ENCODE measurements around the gene CTSW. TPM values are rescaled to one million over a fixed set of nuclear protein-coding genes. Genes with fewer than 3 reads are reported as not detected.
"Not testable (repeated sequence)": the region's sequence is repeated elsewhere in the genome, so short reads cannot be mapped to it uniquely, and the experiment has no call there.

CTSW gene
- total and polyA plus RNA-seq, 10 donors: 5.6 to 38.2 (median 23.2) TPM

DNA sequence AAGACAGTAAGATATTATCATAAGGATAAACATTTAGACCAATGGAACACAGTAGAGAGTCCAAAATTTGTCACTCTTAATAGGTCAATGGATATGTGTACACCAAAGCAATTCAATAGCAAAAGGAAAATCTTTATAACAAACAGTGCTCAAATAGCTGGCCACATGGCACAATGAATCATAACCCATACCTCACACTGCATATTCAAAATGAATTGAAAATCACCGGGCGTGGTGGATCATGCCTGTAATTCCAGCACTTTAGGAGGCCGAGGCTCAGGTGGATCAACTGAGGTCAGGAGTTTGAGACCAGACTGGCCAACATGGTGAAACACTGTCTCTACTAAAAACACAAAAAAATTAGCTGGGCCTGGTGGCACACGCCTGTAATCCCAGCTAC is 37.5 kb upstream of the CTSW start:
- H3K4me3 ChIP-seq: no peak overlapping the region
- TF ChIP-seq POLR2A (IDR thresholded peaks at IDR 0.05): no peak
- TF ChIP-seq POLR2AphosphoS5 (IDR thresholded peaks at IDR 0.05): no peak
- no peak for TF ChIP-seq CTCF (IDR thresholded peaks at IDR 0.05 in 8 of 11, conservative IDR thresholded peaks at IDR 0.05 in 3 of 11)
- H3K36me3 ChIP-seq: no peaks in the 10 kb centered on the region
- WGBS, 5 donors: 84 to 96% (median 93%) methylated on average over 4 of the region's 4 CpGs
- H3K27ac ChIP-seq: no peak overlapping the region
- H3K4me1 ChIP-seq: no peaks in the 10 kb centered on the region
- no peaks in the 10 kb centered on the region for H3K27me3 ChIP-seq (replicated peaks in 1 of 7)
- no peaks in the 10 kb centered on the region for H3K9me3 ChIP-seq
- intact Hi-C loops (cut with DNase I; ENCODE audit: low total_unique reads): no loop called here
- no peak for DNase-seq

DNA sequence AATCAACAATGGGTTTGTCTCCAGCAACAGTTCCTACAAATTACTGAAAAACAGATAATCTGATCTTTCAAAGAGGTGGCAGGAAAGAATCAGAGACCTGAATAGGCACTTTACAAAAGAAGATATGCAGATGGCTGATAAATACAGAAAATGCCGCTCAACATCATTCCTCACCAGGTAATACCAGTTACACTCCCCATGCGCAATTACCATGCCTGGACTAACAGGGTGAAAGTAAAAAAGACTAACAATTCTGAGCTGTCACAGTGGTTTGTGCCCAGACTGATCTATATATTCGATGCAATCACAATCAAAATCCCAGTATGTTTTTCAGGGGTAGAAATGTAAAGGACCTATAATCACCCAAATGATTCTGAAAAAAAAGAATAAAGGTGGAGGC is 35.8 kb upstream of the CTSW start:
- TF ChIP-seq CTCF (IDR thresholded peaks at IDR 0.05 in 8 of 11, conservative IDR thresholded peaks at IDR 0.05 in 3 of 11) (no peak), POLR2A (IDR thresholded peaks at IDR 0.05) (no peak), POLR2AphosphoS5 (IDR thresholded peaks at IDR 0.05) (no peak)
- H3K4me1 ChIP-seq: no peaks in the 10 kb centered on the region
- intact Hi-C loops (cut with DNase I; ENCODE audit: low total_unique reads): no loop called here
- H3K36me3 ChIP-seq: no peaks in the 10 kb centered on the region
- no peaks in the 10 kb centered on the region for H3K9me3 ChIP-seq
- no peak overlapping the region for H3K4me3 ChIP-seq
- H3K27ac ChIP-seq: no peak overlapping the region
- no peak for DNase-seq
- 93 to 97% (median 95%) methylated on average over 3 of the region's 3 CpGs for WGBS, 5 donors
- H3K27me3 ChIP-seq (replicated peaks in 1 of 7): no peaks in the 10 kb centered on the region

DNA sequence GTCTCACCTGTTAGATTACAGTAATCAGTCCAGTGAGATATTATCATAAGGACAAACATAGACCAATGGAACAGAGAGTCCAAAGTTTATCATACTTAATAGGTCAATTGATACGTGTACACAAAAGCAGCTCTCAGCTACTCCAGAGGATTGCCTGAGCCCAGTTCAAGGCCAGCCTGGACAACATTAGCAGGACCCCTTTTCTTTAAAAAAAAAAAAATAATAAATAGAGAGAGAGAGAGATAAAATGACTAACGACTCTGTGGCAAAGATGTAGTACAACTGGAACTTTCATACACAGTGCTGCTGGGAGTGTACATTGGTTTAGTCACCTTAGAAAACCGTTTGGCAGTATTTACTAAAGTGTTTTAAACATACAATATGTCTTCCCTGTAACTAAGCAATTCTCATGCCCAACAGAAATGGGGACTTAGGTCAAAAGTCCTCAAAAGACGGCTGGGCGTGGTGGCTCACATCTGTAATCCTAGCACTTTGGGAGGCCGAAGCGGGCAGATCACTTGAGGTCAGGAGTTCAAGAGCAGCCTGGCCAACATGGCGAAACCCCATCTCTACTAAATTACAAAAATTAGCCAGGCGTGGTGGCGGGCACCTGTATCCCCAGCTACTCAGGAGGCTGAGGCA is 35.3 kb upstream of the CTSW start:
- Histone ChIP-seq H3K4me1 (no peaks in the 10 kb centered on the region), H3K36me3 (no peaks in the 10 kb centered on the region), H3K27ac (no peak overlapping the region), H3K4me3 (no peak overlapping the region), H3K27me3 (replicated peaks in 1 of 7) (no peaks in the 10 kb centered on the region), H3K9me3 (no peaks in the 10 kb centered on the region)
- TF ChIP-seq POLR2A (IDR thresholded peaks at IDR 0.05) (no peak), CTCF (IDR thresholded peaks at IDR 0.05 in 8 of 11, conservative IDR thresholded peaks at IDR 0.05 in 3 of 11) (no peak), POLR2AphosphoS5 (IDR thresholded peaks at IDR 0.05) (no peak)
- WGBS, 5 donors: 86 to 93% (median 89%) methylated on average over 10 of the region's 10 CpGs
- DNase-seq: no peak
- intact Hi-C loops (cut with DNase I; ENCODE audit: low total_unique reads): no loop called here

- TF ChIP-seq CTCF (IDR thresholded peaks at IDR 0.05 in 8 of 11, conservative IDR thresholded peaks at IDR 0.05 in 3 of 11) (no peak), POLR2AphosphoS5 (IDR thresholded peaks at IDR 0.05) (no peak), POLR2A (IDR thresholded peaks at IDR 0.05) (no peak)
- WGBS, 5 donors: 74 to 87% (median 82%) methylated on average over 3 of the region's 3 CpGs
- intact Hi-C loops (cut with DNase I; ENCODE audit: low total_unique reads): no loop called here
- Histone ChIP-seq H3K4me3 (no peak overlapping the region), H3K27ac (no peak overlapping the region), H3K36me3 (peaks cover 3 to 25% (median 21%) of the 10 kb centered on the region in 6 donors), H3K27me3 (replicated peaks in 1 of 7) (no peaks in the 10 kb centered on the region), H3K9me3 (peaks cover 0 to 10% (median 7%) of the 10 kb centered on the region in 8 donors), H3K4me1 (peaks cover 0 to 11% (median 1%) of the 10 kb centered on the region in 6 donors)
- no peak for DNase-seq
These were observed 31.9 kb upstream of the CTSW start for GRCh38 chr11:65847746-65848145.

GRCh38 chr11:65848693-65849092 is 30.9 kb upstream of the CTSW start:
- DNase-seq; H3K27ac ChIP-seq; H3K4me3 ChIP-seq; H3K27me3 ChIP-seq (replicated peaks in 1 of 7); intact Hi-C loops (cut with DNase I; ENCODE audit: low total_unique reads): not testable (repeated sequence)
- peaks cover 0 to 10% (median 7%) of the 10 kb centered on the region in 8 donors for H3K9me3 ChIP-seq
- H3K36me3 ChIP-seq: peaks cover 3 to 35% (median 31%) of the 10 kb centered on the region in 6 donors
- H3K4me1 ChIP-seq: peaks cover 0 to 20% (median 6%) of the 10 kb centered on the region in 6 donors
- 51 to 78% (median 72%) methylated on average over 7 of the region's 7 CpGs for WGBS, 5 donors

Measured in spleen (tissue), 11 donors.